ENCODE measurements around the gene HOXC5.

The HOXC5 gene

DNA sequence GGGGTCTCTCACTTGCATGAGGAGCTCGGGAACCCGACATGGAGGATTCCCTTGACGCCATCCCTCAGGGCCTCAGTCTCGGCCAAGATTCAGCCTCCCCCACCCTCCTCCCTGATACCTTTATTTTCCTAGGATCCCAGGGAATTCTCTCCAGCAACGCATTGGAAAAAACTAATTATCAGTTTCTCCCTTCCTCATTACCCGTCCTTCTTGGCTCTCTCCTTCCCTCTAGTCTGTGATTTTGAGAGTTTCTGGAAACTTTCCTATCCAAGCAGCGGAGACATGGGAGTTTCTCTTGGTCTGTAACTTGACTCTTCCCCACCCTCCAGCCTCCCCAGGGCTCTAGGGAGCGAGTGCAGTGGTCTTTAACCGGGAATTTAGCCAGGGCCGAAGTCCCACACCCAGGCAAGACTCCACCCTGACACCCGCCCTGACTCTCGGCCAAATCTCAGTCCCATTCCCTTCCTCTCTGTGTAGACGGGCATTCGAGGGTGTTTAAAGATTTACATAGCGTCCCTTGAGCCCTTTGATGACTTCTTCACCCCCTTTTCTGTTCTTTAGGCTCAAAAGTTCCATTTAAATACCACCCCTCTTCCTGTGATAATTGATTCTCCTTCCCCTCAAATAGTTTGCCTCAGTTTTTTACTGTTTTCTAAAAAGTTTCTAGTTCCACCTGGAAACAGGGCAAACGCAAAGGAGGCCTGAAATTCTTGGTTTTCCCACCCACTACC, 6.7 kb downstream of the HOXC5 start:
- TF ChIP-seq FOXP2 (optimal IDR thresholded peaks at IDR 0.05; ENCODE audit: borderline replicate concordance, extremely low read depth, extremely low read length, insufficient read depth): no peak
- no peak for TF ChIP-seq TAF1 (IDR thresholded peaks at IDR 0.05; ENCODE audit: borderline replicate concordance, insufficient read depth, low read length)
- no peak for TF ChIP-seq POLR2AphosphoS5 (IDR thresholded peaks at IDR 0.05; ENCODE audit: low read depth, low read length)
- TF ChIP-seq REST (IDR thresholded peaks at IDR 0.05; ENCODE audit: insufficient read depth in 1 of 2, low read depth in 2 of 2, low read length in 2 of 2): no peak
- TF ChIP-seq SIN3A (IDR thresholded peaks at IDR 0.05; ENCODE audit: borderline replicate concordance, insufficient read depth, low read length): no peak

DNA sequence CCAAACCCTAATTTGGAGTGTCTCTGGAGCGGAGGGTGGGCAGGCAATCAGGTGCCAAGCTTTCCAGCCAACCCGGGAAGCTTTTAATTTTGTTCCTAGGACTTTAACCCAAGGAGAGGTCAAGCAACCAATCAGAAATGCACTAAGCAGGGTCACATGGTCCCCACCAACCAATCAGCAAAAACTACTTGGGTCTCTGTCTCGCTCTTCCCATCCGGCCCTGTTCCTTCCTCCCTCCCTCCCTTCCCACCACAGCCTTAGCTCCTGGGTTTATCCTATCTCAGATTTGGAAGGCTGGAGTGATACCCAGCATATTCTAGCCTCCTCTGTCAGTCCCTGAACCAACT, 7.3 kb downstream of the HOXC5 start:
- no peak for TF ChIP-seq FOXP2 (optimal IDR thresholded peaks at IDR 0.05; ENCODE audit: borderline replicate concordance, extremely low read depth, extremely low read length, insufficient read depth)
- no peak for TF ChIP-seq REST (IDR thresholded peaks at IDR 0.05; ENCODE audit: insufficient read depth in 1 of 2, low read depth in 2 of 2, low read length in 2 of 2)
- no peak for TF ChIP-seq SIN3A (IDR thresholded peaks at IDR 0.05; ENCODE audit: borderline replicate concordance, insufficient read depth, low read length)
- no peak for TF ChIP-seq TAF1 (IDR thresholded peaks at IDR 0.05; ENCODE audit: borderline replicate concordance, insufficient read depth, low read length)
- TF ChIP-seq POLR2AphosphoS5 (IDR thresholded peaks at IDR 0.05; ENCODE audit: low read depth, low read length): no peak

- TF ChIP-seq SIN3A (IDR thresholded peaks at IDR 0.05; ENCODE audit: borderline replicate concordance, insufficient read depth, low read length) (no peak), POLR2AphosphoS5 (IDR thresholded peaks at IDR 0.05; ENCODE audit: low read depth, low read length) (no peak), REST (IDR thresholded peaks at IDR 0.05; ENCODE audit: insufficient read depth in 1 of 2, low read depth in 2 of 2, low read length in 2 of 2) (no peak), TAF1 (IDR thresholded peaks at IDR 0.05; ENCODE audit: borderline replicate concordance, insufficient read depth, low read length) (no peak), FOXP2 (optimal IDR thresholded peaks at IDR 0.05; ENCODE audit: borderline replicate concordance, extremely low read depth, extremely low read length, insufficient read depth) (no peak)
Observed at GRCh38 chr12:54040648-54041047, 7.8 kb downstream of the HOXC5 start.

GRCh38 chr12:54041097-54041690, 8.3 kb downstream of the HOXC5 start:
- TF ChIP-seq REST (IDR thresholded peaks at IDR 0.05; ENCODE audit: insufficient read depth in 1 of 2, low read depth in 2 of 2, low read length in 2 of 2): no peak
- no peak for TF ChIP-seq TAF1 (IDR thresholded peaks at IDR 0.05; ENCODE audit: borderline replicate concordance, insufficient read depth, low read length)
- TF ChIP-seq FOXP2 (optimal IDR thresholded peaks at IDR 0.05; ENCODE audit: borderline replicate concordance, extremely low read depth, extremely low read length, insufficient read depth): no peak
- no peak for TF ChIP-seq POLR2AphosphoS5 (IDR thresholded peaks at IDR 0.05; ENCODE audit: low read depth, low read length)
- TF ChIP-seq SIN3A (IDR thresholded peaks at IDR 0.05; ENCODE audit: borderline replicate concordance, insufficient read depth, low read length): no peak
